Measurements from ENCODE around the gene ECE1.

Gene ECE1

GRCh38 chr1:21326861-21327344 lies 36.6 kb upstream of the ECE1 start:
- ChIA-PET CTCF (interaction anchor here (1.4 kb wide), 1 partner anchor 14 kb away, joined by 4 read pairs; no protein-coding TSS in a partner anchor), POLR2A (no interaction called here)
- TF ChIP-seq SUZ12 (IDR thresholded peaks at IDR 0.05) = no peak
- TF ChIP-seq LEF1 (IDR thresholded peaks at IDR 0.05; ENCODE audit: borderline replicate concordance) = no peak
- TF ChIP-seq PKNOX1 (IDR thresholded peaks at IDR 0.05) = no peak
- no peak for TF ChIP-seq CTBP1 (IDR thresholded peaks at IDR 0.05; ENCODE audit: borderline replicate concordance)
- no peak for TF ChIP-seq ZNF384 (IDR thresholded peaks at IDR 0.05)
- TF ChIP-seq FOXM1 (IDR thresholded peaks at IDR 0.05; ENCODE audit: borderline replicate concordance) = no peak
- no peak for TF ChIP-seq FOXK2 (IDR thresholded peaks at IDR 0.05)
- TF ChIP-seq ELF4 (IDR thresholded peaks at IDR 0.05) = no peak
- no peak for TF ChIP-seq HDGF (IDR thresholded peaks at IDR 0.05; ENCODE audit: borderline replicate concordance)
- no peak for TF ChIP-seq FOXA1 (IDR thresholded peaks at IDR 0.05)
- TF ChIP-seq L3MBTL2 (conservative IDR thresholded peaks at IDR 0.05) = no peak
- no peak for TF ChIP-seq SP1 (IDR thresholded peaks at IDR 0.05)
- TF ChIP-seq BHLHE40 (IDR thresholded peaks at IDR 0.05; ENCODE audit: borderline replicate concordance) = no peak
- TF ChIP-seq TARDBP (IDR thresholded peaks at IDR 0.05) = no peak
- no peak for DNase-seq (ENCODE audit: extremely low spot score)

- CTCF ChIA-PET = interaction anchor here (1.1 to 1.4 kb wide), 2 partner anchors 13 to 56 kb away, joined by 4 to 5 read pairs; no protein-coding TSS in a partner anchor
- TF ChIP-seq ELF4 (IDR thresholded peaks at IDR 0.05) (no peak), NFRKB (IDR thresholded peaks at IDR 0.05) (no peak), L3MBTL2 (conservative IDR thresholded peaks at IDR 0.05) (no peak), PKNOX1 (IDR thresholded peaks at IDR 0.05) (no peak), ZNF384 (IDR thresholded peaks at IDR 0.05) (no peak), CTBP1 (IDR thresholded peaks at IDR 0.05; ENCODE audit: borderline replicate concordance) (no peak), BHLHE40 (IDR thresholded peaks at IDR 0.05; ENCODE audit: borderline replicate concordance) (no peak), FOXK2 (IDR thresholded peaks at IDR 0.05) (no peak), LEF1 (IDR thresholded peaks at IDR 0.05; ENCODE audit: borderline replicate concordance) (no peak), FOXM1 (IDR thresholded peaks at IDR 0.05; ENCODE audit: borderline replicate concordance) (no peak), HDGF (IDR thresholded peaks at IDR 0.05; ENCODE audit: borderline replicate concordance) (no peak), FOXA1 (IDR thresholded peaks at IDR 0.05) (no peak), ARNT (IDR thresholded peaks at IDR 0.05) (no peak), TARDBP (IDR thresholded peaks at IDR 0.05) (no peak), SUZ12 (IDR thresholded peaks at IDR 0.05) (no peak), SP1 (IDR thresholded peaks at IDR 0.05) (no peak)
- POLR2A ChIA-PET = interaction anchor here (0.6 kb wide), 1 partner anchor 46 kb away, joined by 3 read pairs; no protein-coding TSS in a partner anchor
- DNase-seq (ENCODE audit: extremely low spot score) = no peak
These were observed 35.6 kb upstream of the ECE1 start for GRCh38 chr1:21325731-21326387.

GRCh38 chr1:21325231-21325718 lies 35.0 kb upstream of the ECE1 start:
- no peak for DNase-seq (ENCODE audit: extremely low spot score)
- TF ChIP-seq CTBP1 (IDR thresholded peaks at IDR 0.05; ENCODE audit: borderline replicate concordance) (no peak), SP1 (IDR thresholded peaks at IDR 0.05) (no peak), PKNOX1 (IDR thresholded peaks at IDR 0.05) (no peak), ZNF384 (IDR thresholded peaks at IDR 0.05) (no peak), HDGF (IDR thresholded peaks at IDR 0.05; ENCODE audit: borderline replicate concordance) (no peak), BHLHE40 (IDR thresholded peaks at IDR 0.05; ENCODE audit: borderline replicate concordance) (no peak), SUZ12 (IDR thresholded peaks at IDR 0.05) (no peak), FOXM1 (IDR thresholded peaks at IDR 0.05; ENCODE audit: borderline replicate concordance) (no peak), L3MBTL2 (conservative IDR thresholded peaks at IDR 0.05) (no peak), ELF4 (IDR thresholded peaks at IDR 0.05) (no peak), ARNT (IDR thresholded peaks at IDR 0.05) (no peak), TARDBP (IDR thresholded peaks at IDR 0.05) (no peak), FOXK2 (IDR thresholded peaks at IDR 0.05) (no peak), NFRKB (IDR thresholded peaks at IDR 0.05) (no peak), FOXA1 (IDR thresholded peaks at IDR 0.05) (no peak), LEF1 (IDR thresholded peaks at IDR 0.05; ENCODE audit: borderline replicate concordance) (no peak)
- ChIA-PET CTCF (interaction anchor here (0.6 to 1.2 kb wide), 6 partner anchors 9 to 1743 kb away, joined by 3 to 6 read pairs (median 4); no protein-coding TSS in a partner anchor), POLR2A (interaction anchor here (1.3 kb wide), 1 partner anchor 33 kb away, joined by 4 read pairs; no protein-coding TSS in a partner anchor)

GRCh38 chr1:21324368-21325141 lies 34.3 kb upstream of the ECE1 start:
- CTCF ChIA-PET = interaction anchor here (0.6 to 1.2 kb wide), 8 partner anchors 9 to 1743 kb away, joined by 3 to 7 read pairs (median 4); no protein-coding TSS in a partner anchor
- POLR2A ChIA-PET = interaction anchor here (1.3 to 2.1 kb wide), 2 partner anchors 21 to 32 kb away, joined by 4 to 5 read pairs; no protein-coding TSS in a partner anchor
- no peak for TF ChIP-seq FOXA1 (IDR thresholded peaks at IDR 0.05)
- TF ChIP-seq LEF1 (IDR thresholded peaks at IDR 0.05; ENCODE audit: borderline replicate concordance) = no peak
- no peak for TF ChIP-seq HDGF (IDR thresholded peaks at IDR 0.05; ENCODE audit: borderline replicate concordance)
- no peak for TF ChIP-seq ARNT (IDR thresholded peaks at IDR 0.05)
- TF ChIP-seq SUZ12 (IDR thresholded peaks at IDR 0.05) = no peak
- no peak for TF ChIP-seq CTBP1 (IDR thresholded peaks at IDR 0.05; ENCODE audit: borderline replicate concordance)
- no peak for TF ChIP-seq ELF4 (IDR thresholded peaks at IDR 0.05)
- peak; percentile 90 for TF ChIP-seq PKNOX1 (IDR thresholded peaks at IDR 0.05)
- no peak for TF ChIP-seq TARDBP (IDR thresholded peaks at IDR 0.05)
- DNase-seq (ENCODE audit: extremely low spot score) = no peak

Data from HEK293T (cell line).